Activated naive CD4-positive, alpha-beta T cell (primary cell): Measurements from ENCODE around the gene DAGLB.
"Not testable (repeated sequence)": the region's sequence is repeated elsewhere in the genome, so short reads cannot be mapped to it uniquely, and the experiment has no call there.

ENCODE experiments used
- DNase-seq, 4 experiments: peaks; one replicate each; lab custom pipeline; 2025; lab: John Stamatoyannopoulos, UW

The DAGLB gene

GRCh38 chr7:6430974-6431373 is 16.8 kb downstream of the DAGLB start:
- DNase-seq, result no peak

- DNase-seq, result no peak
Measured at GRCh38 chr7:6430271-6430940, 17.3 kb downstream of the DAGLB start.

DNA sequence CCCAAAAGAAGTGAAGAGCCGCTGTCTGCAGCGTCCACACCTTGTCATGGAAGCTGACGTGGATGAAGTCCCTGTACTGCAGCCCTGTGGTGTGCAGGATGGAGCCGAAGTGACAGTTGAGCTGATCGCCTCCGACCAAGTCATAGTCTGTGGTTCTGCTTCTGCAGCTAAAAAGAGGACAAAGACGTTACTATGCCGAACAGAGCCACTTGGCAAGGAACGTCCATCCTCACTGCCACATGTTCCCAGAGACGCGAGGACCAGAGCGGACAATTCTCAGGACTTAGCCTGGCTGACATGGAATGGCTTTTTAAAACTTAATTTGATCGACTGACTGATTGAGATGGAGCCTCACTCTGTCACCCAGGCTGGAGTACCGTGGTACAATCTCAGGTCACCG is 21.8 kb downstream of the DAGLB start:
- no peak for DNase-seq

- DNase-seq, result no peak
Measured at GRCh38 chr7:6423942-6424701, 23.6 kb downstream of the DAGLB start.

- DNase-seq, result no peak
Measured at GRCh38 chr7:6422926-6423632, 24.7 kb downstream of the DAGLB start.

GRCh38 chr7:6422095-6422494 is 25.7 kb downstream of the DAGLB start:
- no peak for DNase-seq

DNA sequence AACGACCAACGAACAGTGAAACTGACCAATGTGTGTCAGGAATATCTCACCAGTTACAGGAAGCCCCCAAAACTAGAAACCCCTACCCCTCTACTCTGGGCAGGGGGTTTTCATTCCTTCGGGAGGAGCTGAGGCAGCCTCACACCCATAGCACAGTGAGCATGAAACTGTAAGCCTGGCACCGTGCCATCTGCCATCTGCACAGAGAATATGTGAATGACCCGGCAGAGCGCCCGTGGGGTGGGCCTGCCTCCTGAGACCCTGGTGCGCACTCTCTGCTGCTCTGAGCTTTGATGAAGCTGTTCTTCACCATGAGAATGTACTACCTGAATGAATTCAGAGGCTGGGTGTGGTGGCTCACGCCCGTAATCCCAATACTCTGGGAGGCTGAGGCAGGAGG is 27.1 kb downstream of the DAGLB start:
- no peak for DNase-seq

DNA sequence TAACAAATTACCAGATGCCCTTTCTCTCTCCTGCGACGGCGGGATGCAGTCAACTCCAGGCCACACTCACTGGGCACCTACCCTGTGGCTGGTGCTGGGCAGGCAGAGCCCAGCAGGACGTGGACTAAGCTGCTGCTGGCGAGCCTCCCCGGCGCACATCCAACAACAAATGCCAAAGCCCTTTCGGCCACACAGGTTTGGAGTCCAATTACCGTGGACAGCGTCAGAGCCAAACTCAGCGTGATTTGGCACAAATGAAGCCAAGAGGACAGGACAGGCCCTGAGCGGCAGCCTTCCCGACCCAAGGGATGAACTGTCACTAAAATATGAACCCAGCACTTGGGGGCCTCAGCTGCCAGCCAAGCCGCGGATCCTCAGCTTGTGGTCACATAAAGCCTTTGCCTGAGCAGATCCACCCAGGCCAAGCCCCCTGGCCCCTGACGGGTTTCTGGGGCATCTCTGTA is 28.4 kb downstream of the DAGLB start:
- no peak for DNase-seq

- DNase-seq, result no peak
Measured at GRCh38 chr7:6417408-6417807, 30.3 kb downstream of the DAGLB start.

GRCh38 chr7:6416516-6417145 is 31.1 kb downstream of the DAGLB start:
- no peak for DNase-seq

GRCh38 chr7:6413637-6414036 is 34.1 kb downstream of the DAGLB start:
- DNase-seq, result no peak

GRCh38 chr7:6409944-6410693 is 37.6 kb downstream of the DAGLB start:
- DNase-seq, result no peak

DNA sequence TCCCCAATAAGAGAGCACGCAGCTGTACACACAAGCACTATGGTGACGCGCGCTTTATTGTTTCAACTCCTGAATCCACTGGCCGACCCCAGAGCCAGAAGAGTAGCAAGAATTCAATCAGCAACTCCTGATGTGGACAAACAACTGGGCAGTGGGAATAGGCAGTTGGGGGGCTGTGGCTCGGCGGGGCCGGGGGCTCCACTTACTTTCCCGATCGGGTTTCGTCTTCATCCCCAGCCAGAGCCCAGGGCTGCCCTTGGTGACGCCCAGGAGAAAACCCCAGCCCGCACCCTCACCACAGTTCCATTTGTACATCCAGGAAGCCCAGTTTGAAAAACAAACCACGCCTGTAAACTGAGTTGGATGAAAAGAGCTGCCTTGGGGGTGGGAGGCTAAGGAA is 38.7 kb downstream of the DAGLB start:
- no peak for DNase-seq

DNA sequence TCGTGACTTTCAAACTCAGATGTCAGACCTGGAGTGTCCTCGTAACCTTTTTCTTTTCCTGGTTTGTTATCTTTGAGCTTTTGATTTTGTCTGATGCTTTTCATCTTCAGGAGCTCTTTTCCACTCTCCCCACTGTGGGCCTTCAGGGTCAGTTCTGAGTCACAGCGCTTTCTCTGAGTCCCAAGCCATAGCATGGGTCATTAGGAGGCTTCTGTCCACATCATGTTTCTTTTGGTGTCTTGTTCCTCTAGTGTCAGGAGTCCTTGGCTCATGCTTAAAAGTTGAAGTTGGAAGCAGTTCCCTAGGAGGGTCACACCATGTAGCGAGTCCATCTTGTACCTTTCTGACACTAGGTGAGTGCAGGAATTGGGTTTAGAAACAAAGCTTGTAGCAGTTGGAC is 40.3 kb downstream of the DAGLB start:
- DNase-seq, result no peak

GRCh38 chr7:6406121-6406520 is 41.6 kb downstream of the DAGLB start:
- DNase-seq, result no peak

DNA sequence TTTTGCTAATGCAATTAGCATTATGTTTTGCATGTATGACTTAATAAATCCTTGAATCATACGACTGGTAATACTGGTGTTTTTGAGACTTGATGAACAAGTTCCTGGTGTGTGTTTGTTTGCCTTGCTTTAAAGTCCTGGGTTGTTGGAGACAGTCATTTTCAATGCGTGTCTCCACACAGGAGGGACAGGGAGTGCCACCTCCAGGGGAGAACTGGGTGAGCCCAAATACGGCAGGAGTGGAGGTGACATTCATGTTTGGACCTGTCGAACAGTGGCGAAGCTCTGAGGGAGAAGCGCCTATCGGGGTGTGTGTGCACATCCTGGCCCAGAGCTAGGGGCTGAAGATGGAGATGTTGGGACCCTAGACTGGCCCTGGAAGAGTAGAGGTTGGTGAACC is 43.8 kb downstream of the DAGLB start:
- no peak for DNase-seq

DNA sequence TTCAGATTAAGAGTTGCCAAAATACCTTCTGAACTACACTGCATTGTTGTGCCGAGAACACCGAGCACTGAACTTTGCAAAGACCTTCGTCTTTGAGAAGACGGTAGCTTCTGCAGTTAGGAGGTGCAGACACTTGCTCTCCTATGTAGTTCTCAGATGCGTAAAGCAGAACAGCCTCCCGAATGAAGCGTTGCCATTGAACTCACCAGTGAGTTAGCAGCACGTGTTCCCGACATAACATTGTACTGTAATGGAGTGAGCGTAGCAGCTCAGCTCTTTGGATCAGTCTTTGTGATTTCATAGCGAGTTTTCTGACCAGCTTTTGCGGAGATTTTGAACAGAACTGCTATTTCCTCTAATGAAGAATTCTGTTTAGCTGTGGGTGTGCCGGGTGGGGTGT is 45.0 kb downstream of the DAGLB start:
- DNase-seq, result no peak

GRCh38 chr7:6402041-6402440 is 45.7 kb downstream of the DAGLB start:
- no peak for DNase-seq

DNA sequence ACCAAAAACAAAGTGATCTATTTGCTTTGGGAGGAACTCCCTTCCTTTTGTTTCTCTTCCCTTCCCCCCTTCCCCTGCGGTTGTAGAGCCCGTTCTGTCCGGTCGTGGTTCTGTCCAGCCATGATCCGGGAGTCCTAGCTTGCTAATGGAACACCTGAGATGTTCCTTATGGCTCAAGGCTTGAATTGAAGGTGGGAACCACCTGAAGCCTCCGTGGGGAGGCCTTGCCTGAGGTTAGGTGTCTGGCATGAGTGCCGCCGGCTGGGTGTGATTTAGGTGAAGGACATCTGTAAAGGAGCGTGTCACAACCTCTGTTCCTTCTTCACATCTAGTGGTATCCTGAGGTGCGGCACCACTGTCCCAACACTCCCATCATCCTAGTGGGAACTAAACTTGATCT is 46.2 kb downstream of the DAGLB start:
- no peak for DNase-seq

DNA sequence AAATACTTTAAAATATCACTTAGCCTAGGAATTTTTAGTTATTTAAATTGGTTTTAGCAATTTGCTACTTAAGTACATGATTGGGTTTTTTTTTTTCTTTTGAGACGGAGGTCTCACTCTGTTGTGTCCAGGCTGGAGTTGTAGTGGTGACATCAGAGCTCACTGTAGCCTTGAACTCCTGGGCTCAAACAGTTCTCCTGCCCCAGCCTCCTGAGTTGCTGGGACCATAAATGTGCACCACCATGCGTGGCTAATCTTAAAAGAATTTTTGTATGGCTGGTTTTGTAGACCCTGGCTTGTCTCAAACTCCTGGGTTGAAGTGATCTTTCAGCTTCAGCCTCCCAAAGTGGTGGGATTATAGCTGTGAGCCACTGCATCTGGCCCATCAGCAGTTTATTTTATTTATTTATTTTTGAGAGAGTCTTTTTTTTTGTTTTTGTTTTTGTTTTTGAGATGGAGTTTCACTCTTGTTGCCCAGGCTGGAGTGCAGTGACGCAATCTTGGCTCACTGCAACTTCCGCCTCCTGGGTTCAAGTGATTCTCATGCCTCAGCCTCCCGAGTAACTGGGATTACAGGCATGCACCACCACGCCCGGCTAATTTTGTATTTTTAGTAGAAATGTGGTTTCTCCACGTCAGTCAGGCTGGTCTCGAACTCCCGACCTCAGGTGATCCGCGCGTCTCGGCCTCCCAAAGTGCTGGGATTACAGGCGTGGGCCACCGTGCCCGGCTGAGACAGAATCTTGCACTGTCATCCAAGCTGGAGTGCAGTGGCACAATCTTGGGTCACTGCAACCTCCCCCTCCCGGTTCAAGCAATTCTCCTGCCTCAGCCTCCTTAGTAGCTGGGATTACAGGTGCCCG is 47.3 kb downstream of the DAGLB start:
- DNase-seq, result not testable (repeated sequence)

- no peak for DNase-seq
Measured at GRCh38 chr7:6399351-6399750, 48.4 kb downstream of the DAGLB start.
